HUES64 (cell line): ENCODE results near the gene NAV3.

Experiments
- H3K27ac ChIP-seq: 2 replicates; pipeline ENCODE4 v1.7.0; 2013; ENCODE audit warnings: low read depth, low read length, inconsistent platforms
- H3K27me3 ChIP-seq: 2 replicates; pipeline ENCODE4 v1.6.1; 2013; ENCODE audit warnings: mild to moderate bottlenecking, low read length; ENCODE audit not compliant: insufficient read depth
- H3K36me3 ChIP-seq: 2 replicates; pipeline ENCODE4 v1.6.1; 2013; ENCODE audit warnings: mild to moderate bottlenecking, low read length; ENCODE audit not compliant: insufficient read depth
- H3K4me1 ChIP-seq: 2 replicates; pipeline ENCODE4 v1.6.1; 2013; ENCODE audit warnings: mild to moderate bottlenecking, low read length, moderate library complexity; ENCODE audit not compliant: insufficient read depth
- H3K4me3 ChIP-seq: 2 replicates; pipeline ENCODE4 v1.5.1; 2013; ENCODE audit warnings: mild to moderate bottlenecking, low read length, moderate library complexity
- H3K9ac ChIP-seq: 2 replicates; pipeline ENCODE4 v1.6.1; 2013; ENCODE audit warnings: mild to moderate bottlenecking, low read depth, low read length
- H3K9me3 ChIP-seq: 2 replicates; pipeline ENCODE4 v1.6.1; 2013; ENCODE audit warnings: low read depth, low read length; ENCODE audit not compliant: insufficient read depth
- WGBS: fragments of 150-250, 120-280 bp; methylation state at CpG from one replicate; pipeline ENCODE4 v1.1.7; 2013; ENCODE audit warnings: missing lambda C conversion rate; 5-methylcytosine and 5-hydroxymethylcytosine counted together

The NAV3 gene

GRCh38 chr12:78120306-78120705, 289.6 kb downstream of the NAV3 start:
- no peaks in the 10 kb centered on the region for H3K4me1 ChIP-seq
- H3K27me3 ChIP-seq: no peaks in the 10 kb centered on the region
- H3K4me3 ChIP-seq: no peak overlapping the region
- H3K27ac ChIP-seq: no peak overlapping the region
- H3K9me3 ChIP-seq: no peaks in the 10 kb centered on the region
- no peaks in the 10 kb centered on the region for H3K36me3 ChIP-seq
- no peak overlapping the region for H3K9ac ChIP-seq

- 93% methylated on average over 5 of the region's 6 CpGs for WGBS
- Histone ChIP-seq H3K9me3 (no peaks in the 10 kb centered on the region), H3K9ac (no peak overlapping the region), H3K36me3 (no peaks in the 10 kb centered on the region), H3K27ac (no peak overlapping the region), H3K27me3 (no peaks in the 10 kb centered on the region), H3K4me3 (no peak overlapping the region), H3K4me1 (no peaks in the 10 kb centered on the region)
These were observed 290.3 kb downstream of the NAV3 start for GRCh38 chr12:78120866-78121560.

GRCh38 chr12:78121969-78122610, 291.4 kb downstream of the NAV3 start:
- no peak overlapping the region for H3K27ac ChIP-seq
- no peaks in the 10 kb centered on the region for H3K27me3 ChIP-seq
- H3K9me3 ChIP-seq: no peaks in the 10 kb centered on the region
- H3K4me3 ChIP-seq: no peak overlapping the region
- no peaks in the 10 kb centered on the region for H3K4me1 ChIP-seq
- H3K36me3 ChIP-seq: no peaks in the 10 kb centered on the region
- 93% methylated on average over 15 of the region's 16 CpGs for WGBS
- no peak overlapping the region for H3K9ac ChIP-seq

- Histone ChIP-seq H3K9me3 (no peaks in the 10 kb centered on the region), H3K4me3 (no peak overlapping the region), H3K36me3 (no peaks in the 10 kb centered on the region), H3K4me1 (no peaks in the 10 kb centered on the region), H3K27ac (no peak overlapping the region), H3K9ac (no peak overlapping the region), H3K27me3 (no peaks in the 10 kb centered on the region)
- 71% methylated on average over 2 of the region's 2 CpGs for WGBS
These were observed 297.5 kb downstream of the NAV3 start for GRCh38 chr12:78128211-78128610.

- no peaks in the 10 kb centered on the region for H3K9me3 ChIP-seq
- H3K27me3 ChIP-seq: no peaks in the 10 kb centered on the region
- H3K27ac ChIP-seq: no peak overlapping the region
- no peak overlapping the region for H3K4me3 ChIP-seq
- no peak overlapping the region for H3K9ac ChIP-seq
- no peaks in the 10 kb centered on the region; the same call in 1 of the 2 replicates for H3K36me3 ChIP-seq
- H3K4me1 ChIP-seq: no peaks in the 10 kb centered on the region
These were observed 313.0 kb downstream of the NAV3 start for GRCh38 chr12:78143717-78144116.

- no peak overlapping the region for H3K9ac ChIP-seq
- no peaks in the 10 kb centered on the region for H3K27me3 ChIP-seq
- no peaks in the 10 kb centered on the region; the same call in 1 of the 2 replicates for H3K36me3 ChIP-seq
- H3K4me1 ChIP-seq: no peaks in the 10 kb centered on the region
- no peak overlapping the region for H3K4me3 ChIP-seq
- H3K27ac ChIP-seq: no peak overlapping the region
- H3K9me3 ChIP-seq: no peaks in the 10 kb centered on the region
- 100% methylated on average over 1 of the region's 2 CpGs for WGBS
These were observed 314.7 kb downstream of the NAV3 start for GRCh38 chr12:78145398-78145797.

GRCh38 chr12:78146365-78146772, 315.7 kb downstream of the NAV3 start:
- Histone ChIP-seq H3K4me3 (no peak overlapping the region), H3K36me3 (no peaks in the 10 kb centered on the region; the same call in 1 of the 2 replicates), H3K27me3 (no peaks in the 10 kb centered on the region), H3K4me1 (no peaks in the 10 kb centered on the region), H3K9ac (no peak overlapping the region), H3K27ac (no peak overlapping the region), H3K9me3 (no peaks in the 10 kb centered on the region)

GRCh38 chr12:78149459-78149858, 318.8 kb downstream of the NAV3 start:
- no peaks in the 10 kb centered on the region for H3K27me3 ChIP-seq
- no peak overlapping the region for H3K27ac ChIP-seq
- H3K4me3 ChIP-seq: no peak overlapping the region
- no peak overlapping the region for H3K9ac ChIP-seq
- H3K9me3 ChIP-seq: no peaks in the 10 kb centered on the region
- WGBS: 64% methylated on average over 2 of the region's 2 CpGs
- H3K36me3 ChIP-seq: no peaks in the 10 kb centered on the region
- H3K4me1 ChIP-seq: no peaks in the 10 kb centered on the region

- Histone ChIP-seq H3K9me3 (no peaks in the 10 kb centered on the region), H3K36me3 (no peaks in the 10 kb centered on the region), H3K27me3 (no peaks in the 10 kb centered on the region), H3K4me3 (no peak overlapping the region), H3K4me1 (no peaks in the 10 kb centered on the region), H3K27ac (no peak overlapping the region), H3K9ac (no peak overlapping the region)
- whole genome bisulfite sequencing: 100% methylated on average over 1 of the region's 1 CpG
These were observed 324.9 kb downstream of the NAV3 start for GRCh38 chr12:78155546-78155945.

- no peak overlapping the region for H3K9ac ChIP-seq
- no peak overlapping the region for H3K4me3 ChIP-seq
- no peaks in the 10 kb centered on the region for H3K4me1 ChIP-seq
- no peaks in the 10 kb centered on the region for H3K27me3 ChIP-seq
- H3K9me3 ChIP-seq: no peaks in the 10 kb centered on the region
- H3K36me3 ChIP-seq: no peaks in the 10 kb centered on the region
- H3K27ac ChIP-seq: no peak overlapping the region
These were observed 326.1 kb downstream of the NAV3 start for GRCh38 chr12:78156751-78157150.

- H3K9me3 ChIP-seq: no peaks in the 10 kb centered on the region
- no peak overlapping the region for H3K9ac ChIP-seq
- 55% methylated on average over 1 of the region's 1 CpG for WGBS
- H3K36me3 ChIP-seq: no peaks in the 10 kb centered on the region
- H3K27ac ChIP-seq: no peak overlapping the region
- H3K4me3 ChIP-seq: no peak overlapping the region
- no peaks in the 10 kb centered on the region for H3K4me1 ChIP-seq
- no peaks in the 10 kb centered on the region for H3K27me3 ChIP-seq
These were observed 326.5 kb downstream of the NAV3 start for GRCh38 chr12:78157199-78157598.

GRCh38 chr12:78164154-78164553, 333.5 kb downstream of the NAV3 start:
- no CpG with 5 or more reads among the region's 1 CpG for WGBS
- no peak overlapping the region for H3K9ac ChIP-seq
- no peak overlapping the region for H3K4me3 ChIP-seq
- H3K4me1 ChIP-seq: no peaks in the 10 kb centered on the region
- H3K9me3 ChIP-seq: no peaks in the 10 kb centered on the region
- H3K27me3 ChIP-seq: no peaks in the 10 kb centered on the region
- no peaks in the 10 kb centered on the region for H3K36me3 ChIP-seq
- no peak overlapping the region for H3K27ac ChIP-seq
